ENCODE data around the gene SLC35E1.

DNA sequence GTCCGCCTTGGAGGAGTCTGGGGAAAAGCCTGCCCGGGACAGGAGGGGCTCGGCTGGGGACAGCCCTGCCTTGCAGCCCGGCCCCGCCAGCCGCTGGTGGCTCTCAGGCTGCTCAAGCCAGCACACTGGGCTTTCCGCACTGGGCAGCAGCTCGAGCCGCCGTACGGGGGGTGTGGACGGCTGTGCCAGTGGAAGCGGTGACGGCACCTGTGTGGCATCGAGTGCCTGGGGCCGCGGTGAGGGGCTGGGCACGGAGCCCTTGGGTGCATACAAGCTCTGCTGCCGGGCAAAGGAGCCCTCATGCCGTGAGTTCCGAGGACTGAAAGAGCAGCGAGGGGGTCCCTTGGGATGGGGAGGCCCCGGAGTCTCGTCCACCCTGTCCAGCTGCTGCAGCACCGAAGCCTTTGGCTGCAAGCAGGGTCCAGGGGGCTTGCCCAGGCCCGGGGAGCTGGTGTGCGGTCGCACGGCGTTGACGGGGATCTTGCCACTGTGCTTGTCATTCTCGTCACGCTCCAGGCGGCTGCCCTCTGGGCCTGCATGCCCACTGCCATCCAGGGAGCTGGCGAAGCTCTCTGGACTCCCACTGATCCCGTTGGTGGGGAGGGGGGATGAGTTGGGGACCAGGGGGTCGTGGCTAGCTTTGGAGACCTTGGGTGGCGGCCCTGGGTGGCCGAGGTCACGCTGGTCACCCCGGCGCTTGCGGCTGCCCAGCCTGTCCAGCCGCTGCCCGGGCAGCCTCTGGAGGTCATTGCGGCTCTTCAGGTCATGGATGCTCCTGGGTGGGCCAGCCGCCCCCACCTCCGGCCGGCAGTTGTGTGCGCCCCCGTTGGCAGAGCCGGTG lies 4.7 kb upstream of the SLC35E1 start:
- TF ChIP-seq, protein P1, sequence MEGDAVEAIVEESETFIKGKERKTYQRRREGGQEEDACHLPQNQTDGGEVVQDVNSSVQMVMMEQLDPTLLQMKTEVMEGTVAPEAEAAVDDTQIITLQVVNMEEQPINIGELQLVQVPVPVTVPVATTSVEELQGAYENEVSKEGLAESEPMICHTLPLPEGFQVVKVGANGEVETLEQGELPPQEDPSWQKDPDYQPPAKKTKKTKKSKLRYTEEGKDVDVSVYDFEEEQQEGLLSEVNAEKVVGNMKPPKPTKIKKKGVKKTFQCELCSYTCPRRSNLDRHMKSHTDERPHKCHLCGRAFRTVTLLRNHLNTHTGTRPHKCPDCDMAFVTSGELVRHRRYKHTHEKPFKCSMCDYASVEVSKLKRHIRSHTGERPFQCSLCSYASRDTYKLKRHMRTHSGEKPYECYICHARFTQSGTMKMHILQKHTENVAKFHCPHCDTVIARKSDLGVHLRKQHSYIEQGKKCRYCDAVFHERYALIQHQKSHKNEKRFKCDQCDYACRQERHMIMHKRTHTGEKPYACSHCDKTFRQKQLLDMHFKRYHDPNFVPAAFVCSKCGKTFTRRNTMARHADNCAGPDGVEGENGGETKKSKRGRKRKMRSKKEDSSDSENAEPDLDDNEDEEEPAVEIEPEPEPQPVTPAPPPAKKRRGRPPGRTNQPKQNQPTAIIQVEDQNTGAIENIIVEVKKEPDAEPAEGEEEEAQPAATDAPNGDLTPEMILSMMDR (conservative IDR thresholded peaks at IDR 0.05; ENCODE audit: low read depth, low read length), result no peak
- no peak for TF ChIP-seq EZH2 (IDR thresholded peaks at IDR 0.05; ENCODE audit: borderline replicate concordance, low read depth, low read length, poor library complexity, severe bottlenecking)
